Caco-2 (cell line): ENCODE data around the gene FGFR4. TPM values are rescaled to one million over a fixed set of nuclear protein-coding genes. Genes with fewer than 3 reads are reported as not detected.

Experiments
- BruUV-seq: library from RNA; stranded (reverse); fragments of 400-500 nt; replicated peaks from 2 replicates; lab custom pipeline; 2021; lab: Mats Ljungman, UMichigan
- CTCF ChIA-PET: fragments of 300-600 bp; sonication (Branson Sonifier 250); formaldehyde crosslinking; loops from one replicate; lab custom pipeline; 2022; ENCODE audit warnings: antibody characterized with exemption; lab: Charles Lee
- POLR2A ChIA-PET: fragments of 300-600 bp; sonication (Branson Sonifier 250); formaldehyde crosslinking; loops from one replicate; lab custom pipeline; 2022; ENCODE audit warnings: antibody characterized with exemption; lab: Charles Lee
- DNase-seq, 2 experiments: peaks; one replicate each; pipeline versions ENCODE4 v3.0.0 to v3.0.0-alpha.2; 2020 to 2022
- H3K27me3 ChIP-seq: replicated peaks from 2 replicates; pipeline ENCODE4 v1.6.0; 2011; ENCODE audit warnings: low read length; ENCODE audit not compliant: control insufficient read depth, insufficient read depth
- H3K36me3 ChIP-seq: 2 replicates; pipeline ENCODE4 v1.5.1; 2011; ENCODE audit warnings: low read length; ENCODE audit not compliant: control insufficient read depth, insufficient read depth
- H3K4me1 ChIP-seq: fragments of 250-450 bp; sonication (Bioruptor Pico); 2 replicates; pipeline ENCODE4 v1.5.1; 2020; ENCODE audit warnings: mild to moderate bottlenecking
- H3K4me3 ChIP-seq: 2 replicates; pipeline ENCODE4 v1.5.1; 2011; ENCODE audit warnings: low read depth, mild to moderate bottlenecking, control low read depth, low read length
- H3K9me3 ChIP-seq: fragments of 250-450 bp; sonication (Bioruptor Pico); 2 replicates; pipeline ENCODE4 v1.5.1; 2020; ENCODE audit warnings: mild to moderate bottlenecking, moderate library complexity
- H3K27ac Mint-ChIP-seq: one replicate; pipeline ENCODE4 v1.8.0; 2022; ENCODE audit warnings: mixed read lengths; ENCODE audit not compliant: unreplicated experiment
- H3K27me3 Mint-ChIP-seq: one replicate; pipeline ENCODE4 v1.8.0; 2022; ENCODE audit warnings: mixed read lengths; ENCODE audit not compliant: insufficient read depth, unreplicated experiment
- H3K36me3 Mint-ChIP-seq: one replicate; pipeline ENCODE4 v1.8.0; 2022; ENCODE audit warnings: mild to moderate bottlenecking, mixed read lengths; ENCODE audit not compliant: insufficient read depth, unreplicated experiment
- H3K4me1 Mint-ChIP-seq: one replicate; pipeline ENCODE4 v1.8.0; 2022; ENCODE audit warnings: low read depth, mixed read lengths; ENCODE audit not compliant: unreplicated experiment
- H3K4me3 Mint-ChIP-seq: one replicate; pipeline ENCODE4 v1.8.0; 2022; ENCODE audit warnings: mild to moderate bottlenecking, moderate library complexity, mixed read lengths; ENCODE audit not compliant: unreplicated experiment
- H3K9me3 Mint-ChIP-seq: one replicate; pipeline ENCODE4 v1.8.0; 2022; ENCODE audit warnings: mixed read lengths; ENCODE audit not compliant: unreplicated experiment
- intact Hi-C: fragments of 100-400 bp; cut with micrococcal nuclease; formaldehyde crosslinking; loops from one replicate; pipeline ENCODE4 v1.10.0; 2022; ENCODE audit not compliant: unreplicated experiment
- total RNA-seq: library from RNA; stranded (reverse); gene quantifications from 2 replicates; pipeline ENCODE4 v1.2.3, GENCODE V29; 2022
- TF ChIP-seq, protein P1 (sequence below), 2 experiments: fragments of 200-600 bp in 1 of 2; IDR thresholded peaks; 1 replicate in 1 of 2; 2 replicates in 1 of 2; pipeline versions ENCODE4 v1.5.1 to v1.8.0; 2011 to 2022; ENCODE audit warnings: antibody characterized with exemption in 1 of 2, control low read depth in 1 of 2, inconsistent platforms in 1 of 2, low read depth in 1 of 2, low read length in 1 of 2, mild to moderate bottlenecking in 1 of 2, moderate library complexity in 1 of 2; ENCODE audit not compliant: insufficient read depth in 1 of 2, severe bottlenecking in 1 of 2, unreplicated experiment in 1 of 2

Gene FGFR4
- total RNA-seq, 1 experiment from 2014 or later = 190 TPM

DNA sequence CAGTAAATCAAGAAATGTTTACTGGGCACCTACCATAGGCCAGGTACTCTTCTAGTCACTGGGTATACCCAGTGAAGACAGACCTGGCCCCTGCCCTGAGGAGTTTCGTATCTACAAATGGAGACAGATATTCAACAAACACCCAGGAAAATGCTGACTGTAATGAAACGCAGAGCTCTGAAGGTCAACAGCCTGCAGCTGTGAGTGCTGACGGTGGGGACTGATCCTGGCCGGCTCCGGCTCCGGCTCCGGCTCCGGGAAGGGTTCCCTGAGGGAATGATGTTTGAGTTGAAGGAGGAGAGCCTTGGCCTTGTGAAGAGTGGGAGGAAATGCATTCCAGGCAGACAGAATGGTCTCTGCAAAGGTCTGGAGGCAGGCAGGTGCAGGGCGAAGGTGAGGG, 23.1 kb downstream of the FGFR4 start:
- Mint-ChIP-seq H3K4me1 (peaks cover 32% of the 10 kb centered on the region), H3K36me3 (no peaks in the 10 kb centered on the region), H3K9me3 (no peaks in the 10 kb centered on the region), H3K27me3 (no peaks in the 10 kb centered on the region), H3K27ac (no peak overlapping the region), H3K4me3 (no peak overlapping the region)
- ChIA-PET POLR2A (no interaction called here), CTCF (interaction anchor here (0.6 to 7.1 kb wide), 5 partner anchors 10 to 200 kb away, joined by 3 to 132 read pairs (median 5); partner anchors contain the start of gene FGFR4)
- H3K27me3 ChIP-seq = no peaks in the 10 kb centered on the region
- BruUV-seq = no TSS peak
- DNase-seq = no peak
- H3K9me3 ChIP-seq = no peaks in the 10 kb centered on the region
- intact Hi-C loops = loop anchor here (5.0 kb wide), 1 partner anchor 448 kb away; no protein-coding TSS in a partner anchor
- TF ChIP-seq, protein P1, sequence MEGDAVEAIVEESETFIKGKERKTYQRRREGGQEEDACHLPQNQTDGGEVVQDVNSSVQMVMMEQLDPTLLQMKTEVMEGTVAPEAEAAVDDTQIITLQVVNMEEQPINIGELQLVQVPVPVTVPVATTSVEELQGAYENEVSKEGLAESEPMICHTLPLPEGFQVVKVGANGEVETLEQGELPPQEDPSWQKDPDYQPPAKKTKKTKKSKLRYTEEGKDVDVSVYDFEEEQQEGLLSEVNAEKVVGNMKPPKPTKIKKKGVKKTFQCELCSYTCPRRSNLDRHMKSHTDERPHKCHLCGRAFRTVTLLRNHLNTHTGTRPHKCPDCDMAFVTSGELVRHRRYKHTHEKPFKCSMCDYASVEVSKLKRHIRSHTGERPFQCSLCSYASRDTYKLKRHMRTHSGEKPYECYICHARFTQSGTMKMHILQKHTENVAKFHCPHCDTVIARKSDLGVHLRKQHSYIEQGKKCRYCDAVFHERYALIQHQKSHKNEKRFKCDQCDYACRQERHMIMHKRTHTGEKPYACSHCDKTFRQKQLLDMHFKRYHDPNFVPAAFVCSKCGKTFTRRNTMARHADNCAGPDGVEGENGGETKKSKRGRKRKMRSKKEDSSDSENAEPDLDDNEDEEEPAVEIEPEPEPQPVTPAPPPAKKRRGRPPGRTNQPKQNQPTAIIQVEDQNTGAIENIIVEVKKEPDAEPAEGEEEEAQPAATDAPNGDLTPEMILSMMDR (IDR thresholded peaks at IDR 0.05; ENCODE audit: insufficient read depth in 1 of 2, low read depth in 1 of 2, low read length in 1 of 2, severe bottlenecking in 1 of 2, unreplicated experiment in 1 of 2) = no peak
- peaks cover 24% of the 10 kb centered on the region for H3K4me1 ChIP-seq
- H3K36me3 ChIP-seq = no peaks in the 10 kb centered on the region
- H3K4me3 ChIP-seq = no peak overlapping the region

DNA sequence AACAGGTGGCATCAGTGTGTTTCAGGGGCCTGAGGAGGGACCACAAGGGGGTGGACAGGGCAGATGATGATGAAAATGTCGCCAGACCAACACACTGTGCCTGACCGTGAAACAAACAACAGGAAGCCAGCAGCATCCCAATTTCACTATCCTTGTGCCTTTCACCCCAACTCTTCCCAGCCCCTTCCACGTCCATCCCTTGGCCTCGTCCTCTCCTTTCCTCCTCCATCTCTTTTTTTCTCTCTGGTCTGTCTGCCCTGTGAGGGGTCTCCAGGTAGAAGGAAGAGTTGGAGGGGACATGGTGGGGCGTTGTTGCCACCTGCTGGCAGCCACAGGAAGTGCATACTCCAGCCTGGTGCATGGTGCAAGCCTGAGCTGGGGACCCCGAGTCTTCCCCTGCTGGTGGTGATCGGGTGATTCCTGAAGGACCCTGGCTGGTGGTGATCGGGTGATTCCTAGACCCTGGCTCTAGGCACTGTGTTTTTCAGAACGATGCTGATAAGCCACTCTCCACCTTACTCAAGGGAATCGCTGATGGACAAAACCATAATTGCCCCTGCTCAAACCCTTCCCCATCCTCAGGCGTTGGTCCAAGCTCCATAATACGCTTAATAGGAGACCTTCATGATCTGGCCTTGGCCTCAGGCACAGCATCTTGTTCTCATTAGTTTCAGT, 25.1 kb downstream of the FGFR4 start:
- Mint-ChIP-seq H3K4me3 (no peak overlapping the region), H3K9me3 (no peaks in the 10 kb centered on the region), H3K27ac (no peak overlapping the region), H3K4me1 (peaks cover 32% of the 10 kb centered on the region), H3K36me3 (no peaks in the 10 kb centered on the region), H3K27me3 (no peaks in the 10 kb centered on the region)
- Histone ChIP-seq H3K36me3 (no peaks in the 10 kb centered on the region), H3K4me1 (peaks cover 14% of the 10 kb centered on the region), H3K4me3 (no peak overlapping the region), H3K27me3 (no peaks in the 10 kb centered on the region), H3K9me3 (no peaks in the 10 kb centered on the region)
- DNase-seq = peak; percentile 81 to 87
- TF ChIP-seq, protein P1 (IDR thresholded peaks at IDR 0.05; ENCODE audit: insufficient read depth in 1 of 2, low read depth in 1 of 2, low read length in 1 of 2, severe bottlenecking in 1 of 2, unreplicated experiment in 1 of 2) = peak; percentile 98
- no TSS peak for BruUV-seq
- POLR2A ChIA-PET = interaction anchor here (1.0 kb wide), 1 partner anchor 25 kb away, joined by 6 read pairs; the partner anchor contains the start of gene FGFR4
- CTCF ChIA-PET = interaction anchor here (0.6 to 7.1 kb wide), 16 partner anchors 13 to 451 kb away, joined by 3 to 132 read pairs (median 4); partner anchors contain the start of genes FGFR4, PRELID1, RAB24 and ZNF346
- intact Hi-C loops = loop anchor here (1.0 to 5.0 kb wide), 3 partner anchors 25 to 450 kb away; no protein-coding TSS in a partner anchor

DNA sequence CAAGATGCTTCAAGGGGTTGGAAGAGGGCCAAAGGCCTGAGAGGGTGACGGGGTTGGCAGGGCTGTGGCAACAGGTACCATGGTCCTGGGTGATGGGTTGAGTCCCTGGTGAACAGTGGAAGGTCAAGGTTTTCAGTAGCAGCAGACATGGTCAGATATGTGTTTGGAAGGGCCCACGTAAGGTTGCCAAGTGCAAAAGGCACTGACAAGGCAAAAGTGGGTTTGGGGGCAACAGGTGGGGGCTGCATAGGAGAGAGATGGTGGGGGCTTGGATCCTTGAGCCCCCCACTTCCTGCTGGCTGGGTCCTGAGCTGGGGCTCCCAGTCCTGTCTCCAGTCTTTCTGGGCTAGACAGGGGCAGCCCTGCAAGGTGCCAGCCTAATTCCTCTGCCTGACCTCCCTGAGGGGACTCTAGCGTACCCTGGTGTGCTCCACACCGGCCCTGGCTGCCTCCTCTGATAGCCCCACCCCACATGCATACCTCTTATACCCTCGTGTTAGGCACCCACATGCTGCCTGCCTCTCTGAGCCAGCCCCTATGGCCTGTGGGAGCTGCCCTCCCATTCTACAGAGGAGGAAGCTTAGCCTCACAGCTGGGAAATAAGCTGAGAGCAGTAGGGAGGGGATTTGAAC, 26.0 kb downstream of the FGFR4 start:
- H3K4me3 ChIP-seq = no peak overlapping the region
- CTCF ChIA-PET = interaction anchor here (0.6 to 7.1 kb wide), 19 partner anchors 11 to 452 kb away, joined by 3 to 132 read pairs (median 4); partner anchors contain the start of genes FGFR4, PRELID1, RAB24 and ZNF346
- BruUV-seq = no TSS peak
- H3K27me3 ChIP-seq = no peaks in the 10 kb centered on the region
- POLR2A ChIA-PET = interaction anchor here (1.0 kb wide), 1 partner anchor 26 kb away, joined by 6 read pairs; the partner anchor contains the start of gene FGFR4
- no peaks in the 10 kb centered on the region for H3K27me3 Mint-ChIP-seq
- no peak for DNase-seq
- peaks cover 6% of the 10 kb centered on the region; the same call in 1 of the 2 replicates for H3K4me1 ChIP-seq
- H3K27ac Mint-ChIP-seq = no peak overlapping the region
- TF ChIP-seq, protein P1 (IDR thresholded peaks at IDR 0.05; ENCODE audit: insufficient read depth in 1 of 2, low read depth in 1 of 2, low read length in 1 of 2, severe bottlenecking in 1 of 2, unreplicated experiment in 1 of 2) = no peak
- H3K9me3 Mint-ChIP-seq = no peaks in the 10 kb centered on the region
- peaks cover 24% of the 10 kb centered on the region for H3K4me1 Mint-ChIP-seq
- H3K36me3 Mint-ChIP-seq = no peaks in the 10 kb centered on the region
- no peaks in the 10 kb centered on the region for H3K9me3 ChIP-seq
- intact Hi-C loops = loop anchor here (1.0 to 5.0 kb wide), 2 partner anchors 41 to 450 kb away; no protein-coding TSS in a partner anchor
- H3K4me3 Mint-ChIP-seq = no peak overlapping the region
- no peaks in the 10 kb centered on the region for H3K36me3 ChIP-seq
